Stimulated activated CD8-positive, alpha-beta memory T cell treated with anti-CD3 and anti-CD28 coated beads, Interleukin-7, amount 100 ng/mL, for 1 hour (primary cell): Measurements from ENCODE around the gene GDAP2.

Experiments
- DNase-seq, 2 donors: peaks; one replicate each; pipeline ENCODE4 v3.0.0-alpha.2; 2020; ENCODE audit warnings: low read depth in 2 of 2

GDAP2 gene

GRCh38 chr1:117842408-117843170 lies 86.8 kb downstream of the GDAP2 start:
- no peak for DNase-seq

- DNase-seq, result no peak
Observed at GRCh38 chr1:117841117-117841650, 88.2 kb downstream of the GDAP2 start.

DNA sequence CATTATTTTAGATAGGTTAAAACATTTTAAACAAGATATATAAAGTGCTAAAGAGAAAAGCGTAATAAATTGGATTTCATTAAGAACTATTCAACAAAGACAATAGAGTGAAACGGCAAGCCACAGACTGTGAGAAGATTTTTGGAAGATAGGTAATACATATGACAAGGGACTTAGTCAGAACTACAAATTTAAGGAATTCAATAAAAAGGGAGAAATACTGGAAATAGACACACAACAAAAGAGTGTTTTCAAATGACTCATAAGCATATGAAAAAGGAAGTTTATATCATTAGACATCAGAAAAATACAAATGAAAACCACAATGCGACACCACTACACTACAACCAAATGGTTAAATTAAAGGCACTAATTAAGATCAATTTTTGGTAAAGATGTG lies 90.5 kb downstream of the GDAP2 start:
- no peak for DNase-seq

DNA sequence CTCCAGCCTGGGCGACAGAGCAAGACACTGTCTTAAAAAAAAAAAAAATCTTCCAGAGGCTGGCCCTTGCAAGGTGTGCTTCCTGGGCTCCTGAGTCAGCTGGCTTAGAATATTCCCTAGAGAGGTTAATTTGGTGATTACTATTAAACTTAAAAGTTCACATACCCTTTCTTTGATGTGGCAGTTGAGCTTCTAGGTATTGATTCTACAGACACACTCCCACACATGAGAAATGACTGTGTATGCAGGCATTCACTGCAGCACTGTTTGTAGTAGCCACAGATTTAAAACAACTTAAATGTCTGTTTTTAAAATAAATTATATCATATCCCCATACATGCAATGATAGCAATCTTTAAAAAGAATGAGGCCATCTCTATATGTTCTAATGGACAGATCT lies 93.4 kb downstream of the GDAP2 start:
- no peak for DNase-seq

- DNase-seq, result no peak
Observed at GRCh38 chr1:117834416-117834815, 95.0 kb downstream of the GDAP2 start.

DNA sequence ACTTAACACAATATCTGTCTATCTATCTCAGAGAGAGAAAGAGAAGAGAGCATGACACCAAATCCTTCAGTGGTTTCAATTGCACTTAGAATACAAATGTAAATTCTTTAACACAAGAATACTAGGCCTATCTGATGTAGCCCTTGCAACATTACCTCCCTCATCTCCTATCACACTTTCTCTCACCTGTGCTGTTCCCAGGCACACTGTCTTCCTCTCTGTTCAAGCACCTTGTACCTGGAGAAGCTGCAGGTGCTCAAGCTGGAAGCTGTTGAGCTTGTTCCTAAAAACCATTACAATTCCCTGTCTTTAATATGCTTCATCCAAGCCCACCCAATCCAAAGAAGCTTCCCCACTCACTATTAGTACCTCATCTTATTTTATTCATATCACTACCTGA lies 97.0 kb downstream of the GDAP2 start:
- no peak for DNase-seq

GRCh38 chr1:117830222-117830621 lies 99.2 kb downstream of the GDAP2 start:
- DNase-seq, result no peak

GRCh38 chr1:117828201-117828600 lies 101.2 kb downstream of the GDAP2 start:
- DNase-seq, result no peak

DNA sequence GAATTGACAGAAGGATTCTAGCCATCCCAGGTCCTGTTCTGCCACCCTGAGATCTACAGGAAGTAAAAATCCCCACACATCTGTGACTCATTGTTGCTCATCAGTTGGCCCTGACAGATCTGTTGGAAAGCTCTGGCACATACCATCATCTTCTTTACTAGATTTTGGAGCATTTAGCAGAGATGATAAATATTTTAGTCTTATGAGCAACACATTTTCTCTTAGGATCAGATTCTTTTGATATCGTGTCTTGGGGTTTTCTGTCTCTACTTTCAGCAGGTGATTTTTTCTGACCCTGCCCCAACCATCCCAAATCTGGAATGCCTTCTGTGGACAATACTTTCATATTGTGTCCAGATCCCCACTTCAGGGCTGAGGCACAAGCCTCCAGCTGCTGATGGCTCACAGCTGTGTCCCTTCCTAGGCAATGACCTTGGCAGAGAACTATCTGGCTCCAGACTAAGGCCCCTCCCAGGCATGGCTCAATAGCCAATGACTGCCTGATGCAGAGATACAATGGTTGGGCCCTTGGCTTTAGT lies 102.8 kb downstream of the GDAP2 start:
- no peak for DNase-seq

GRCh38 chr1:117826119-117826518 lies 103.3 kb downstream of the GDAP2 start:
- DNase-seq, result no peak

GRCh38 chr1:117825414-117825813 lies 104.0 kb downstream of the GDAP2 start:
- no peak for DNase-seq

GRCh38 chr1:117824616-117825015 lies 104.8 kb downstream of the GDAP2 start:
- no peak for DNase-seq

DNA sequence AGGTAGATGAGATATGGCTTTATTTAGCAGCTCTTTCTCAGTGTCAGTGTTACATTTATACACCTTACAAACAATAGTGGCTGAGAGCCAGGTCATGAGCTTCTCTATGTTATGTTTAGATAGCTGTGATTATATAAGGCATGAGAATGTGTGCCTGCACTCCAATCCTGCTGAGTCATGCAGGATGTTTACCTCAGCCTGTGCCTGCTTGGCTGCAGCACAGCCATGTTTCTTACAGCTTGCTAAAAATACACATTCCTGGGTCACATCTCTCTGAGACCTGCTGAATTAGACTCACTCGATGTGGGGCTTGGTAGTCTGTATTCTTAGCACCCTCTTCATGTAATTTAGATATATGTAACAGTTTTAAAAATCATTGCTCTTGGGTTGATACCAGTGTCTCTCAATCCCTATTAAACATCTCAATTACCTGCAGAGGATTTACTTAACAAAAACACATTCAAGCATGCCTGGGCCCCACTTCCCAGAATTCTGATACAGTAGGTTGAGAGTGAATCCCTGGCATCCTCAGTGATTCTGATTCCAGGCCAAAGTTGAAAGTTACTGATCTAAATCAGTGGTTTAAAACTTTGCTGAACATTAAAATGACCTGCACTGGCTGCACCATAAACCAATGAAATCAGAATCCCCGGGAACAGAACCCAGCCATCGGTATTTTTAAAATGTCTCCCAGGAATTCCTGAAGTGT lies 107.5 kb downstream of the GDAP2 start:
- no peak for DNase-seq

DNA sequence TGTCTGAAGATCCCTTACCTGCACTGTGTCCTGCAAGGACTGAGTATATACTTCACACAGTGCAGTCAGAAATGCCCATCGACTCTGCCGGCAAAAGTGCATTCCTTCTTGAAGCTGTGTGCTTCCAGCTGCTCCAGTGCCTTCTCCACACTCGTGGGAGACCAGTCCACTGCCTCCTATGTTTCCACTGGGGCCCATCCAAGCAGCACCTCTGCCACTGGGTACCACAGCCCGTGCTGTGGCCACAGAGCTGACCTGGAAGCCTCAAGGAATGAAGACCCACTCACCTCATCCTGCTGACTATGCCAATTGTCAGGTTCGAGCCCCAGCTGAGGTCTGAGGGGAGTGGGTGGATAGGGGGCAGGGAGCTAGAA lies 108.1 kb downstream of the GDAP2 start:
- DNase-seq, result no peak

DNA sequence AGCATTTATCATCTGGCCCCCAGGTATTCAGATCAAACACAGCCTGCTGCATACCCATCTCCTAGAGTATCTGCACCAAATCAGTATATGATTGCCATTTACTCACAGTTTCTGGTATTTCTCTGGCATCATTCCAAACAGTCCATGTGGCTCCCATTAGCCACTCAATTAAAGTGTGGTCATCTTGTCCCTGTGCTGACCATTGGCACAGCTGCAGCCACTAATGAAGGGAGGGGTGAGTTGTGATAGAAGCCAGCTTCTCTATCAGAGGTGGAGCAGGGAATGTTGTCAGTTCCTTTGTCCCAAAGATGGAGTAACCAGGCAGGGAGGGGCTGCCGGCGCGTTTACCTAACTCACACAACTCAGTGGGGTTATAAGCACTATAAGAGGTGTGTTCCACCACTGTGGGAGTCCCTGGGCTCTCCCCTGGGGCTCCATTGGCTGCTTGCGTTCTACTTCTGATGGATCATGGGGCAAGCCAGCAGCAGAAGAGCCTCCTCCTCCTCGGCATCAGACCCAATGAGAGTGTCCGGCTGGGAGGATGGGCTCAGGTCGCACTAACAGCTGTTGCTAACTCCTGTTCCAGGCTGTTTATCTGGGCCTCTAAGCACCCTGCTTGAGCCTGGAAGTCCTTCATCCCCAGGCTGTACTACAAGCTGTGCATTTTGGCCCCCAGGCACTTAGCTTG lies 108.6 kb downstream of the GDAP2 start:
- no peak for DNase-seq

DNA sequence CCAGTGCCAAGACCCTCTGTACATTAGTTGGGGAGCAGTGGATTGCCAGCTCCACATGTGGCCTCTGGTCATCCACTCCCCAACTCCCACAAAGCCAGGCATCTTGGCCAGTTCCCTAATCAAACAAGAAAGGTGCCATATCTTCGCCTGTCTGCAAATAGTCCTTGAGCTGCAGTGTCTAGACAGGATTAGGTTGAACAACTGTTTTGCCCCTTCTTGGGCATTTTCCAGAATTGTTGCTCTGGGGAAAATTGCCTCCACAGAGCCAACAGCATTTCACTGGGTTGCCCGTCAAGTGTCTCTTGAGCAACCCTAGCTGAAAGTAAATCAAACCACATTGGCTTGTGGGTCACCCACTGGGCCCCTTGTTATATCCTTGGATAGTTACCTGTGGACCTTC lies 109.3 kb downstream of the GDAP2 start:
- DNase-seq, result no peak

- DNase-seq, result no peak
Observed at GRCh38 chr1:117819301-117819700, 110.1 kb downstream of the GDAP2 start.

GRCh38 chr1:117818456-117818855 lies 111.0 kb downstream of the GDAP2 start:
- DNase-seq, result no peak

- DNase-seq, result no peak
Observed at GRCh38 chr1:117817629-117818028, 111.8 kb downstream of the GDAP2 start.

DNA sequence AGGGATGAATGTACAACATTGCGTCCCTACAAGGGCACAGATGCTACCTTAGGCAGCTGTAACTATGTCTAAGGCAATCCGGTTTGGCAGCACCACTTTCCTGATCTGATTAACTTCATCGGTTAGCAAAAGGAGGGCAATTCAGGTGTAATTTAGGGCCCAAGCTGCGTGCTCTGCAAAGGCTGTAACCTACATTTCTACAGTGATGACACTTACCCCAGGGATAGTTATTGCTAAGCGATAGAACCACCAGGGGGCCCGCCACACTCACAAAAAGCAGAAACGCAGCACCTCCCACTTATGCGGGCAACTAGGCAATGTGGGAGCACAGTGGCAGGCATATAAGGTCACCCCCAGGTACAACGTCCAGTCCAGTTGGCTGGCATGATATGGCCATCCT lies 113.5 kb downstream of the GDAP2 start:
- DNase-seq, result no peak

DNA sequence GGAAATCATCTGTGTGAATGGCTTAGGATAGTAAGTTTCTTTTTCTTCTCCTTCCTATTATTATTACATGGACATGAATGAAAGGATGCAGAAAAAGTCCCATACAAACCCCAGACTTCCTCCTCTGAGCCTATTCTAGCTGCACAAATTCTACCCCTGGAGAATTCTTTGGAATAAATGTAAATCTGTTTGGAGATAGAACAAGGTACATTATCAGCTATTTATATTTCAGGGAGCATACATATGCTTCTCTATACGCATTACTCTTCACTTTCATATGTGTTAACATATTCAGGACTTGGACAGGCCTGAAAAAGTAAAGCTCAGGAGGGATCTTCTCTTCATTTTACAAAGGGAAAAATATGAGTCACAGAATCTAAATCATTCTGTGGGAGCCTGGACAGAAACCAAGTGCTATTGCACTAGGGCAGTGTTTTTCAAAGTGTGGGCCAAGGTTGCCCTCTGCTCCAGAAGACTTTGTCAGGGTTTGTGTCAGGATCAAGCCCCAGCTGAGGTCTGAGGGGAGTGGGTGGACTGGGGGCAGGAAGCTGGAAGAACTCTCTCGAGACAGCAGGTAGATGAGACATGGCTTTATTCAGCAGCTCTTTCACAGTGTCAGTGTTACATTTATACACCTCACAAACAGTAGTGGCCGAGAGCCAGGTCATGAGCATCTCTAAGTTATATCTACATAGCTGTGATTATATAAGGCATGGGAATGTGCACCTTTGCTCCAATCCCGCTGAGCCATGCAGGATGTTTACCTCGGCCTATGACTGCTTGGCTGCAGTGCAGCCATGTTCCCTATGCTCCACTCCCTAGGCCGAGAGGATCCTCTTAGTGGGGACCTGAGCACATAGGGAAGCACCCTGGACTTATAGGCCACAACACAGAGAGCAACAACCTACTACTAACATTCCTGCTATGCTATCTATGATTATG lies 114.3 kb downstream of the GDAP2 start:
- DNase-seq, result no peak
